Ishikawa (cell line): ENCODE data around the gene UNC119.

Experiments used
- CEBPB ChIP-seq: IDR thresholded peaks from 2 replicates; pipeline ENCODE4 v1.6.1; 2012
- CREB1 ChIP-seq: IDR thresholded peaks from 2 replicates; pipeline ENCODE4 v1.6.1; 2012; ENCODE audit warnings: low read depth
- EGR1 ChIP-seq: IDR thresholded peaks from 2 replicates; pipeline ENCODE4 v1.6.1; 2012
- EP300 ChIP-seq: IDR thresholded peaks from 2 replicates; pipeline ENCODE4 v1.6.1; 2012; ENCODE audit warnings: borderline replicate concordance
- FOXM1 ChIP-seq: IDR thresholded peaks from 2 replicates; pipeline ENCODE4 v1.6.1; 2012; ENCODE audit warnings: low read depth, borderline replicate concordance
- NFIC ChIP-seq: IDR thresholded peaks from 2 replicates; pipeline ENCODE4 v1.6.1; 2012
- RAD21 ChIP-seq: IDR thresholded peaks from 2 replicates; pipeline ENCODE4 v1.6.1; 2012; ENCODE audit warnings: low read depth
- TAF1 ChIP-seq: IDR thresholded peaks from 2 replicates; pipeline ENCODE4 v1.6.1; 2012; ENCODE audit warnings: low read depth, mild to moderate bottlenecking
- TCF12 ChIP-seq: IDR thresholded peaks from 2 replicates; pipeline ENCODE4 v1.6.1; 2012; ENCODE audit warnings: low read depth
- TEAD4 ChIP-seq: IDR thresholded peaks from 2 replicates; pipeline ENCODE4 v1.6.1; 2012
- YY1 ChIP-seq: IDR thresholded peaks from 2 replicates; pipeline ENCODE4 v1.6.1; 2012; ENCODE audit warnings: low read depth
- ZBTB7A ChIP-seq: IDR thresholded peaks from 2 replicates; pipeline ENCODE4 v1.6.1; 2012; ENCODE audit warnings: low read depth
- TF ChIP-seq, protein P1 (sequence below): IDR thresholded peaks from 2 replicates; pipeline ENCODE4 v1.6.1; 2012
- TF ChIP-seq, protein P2 (sequence below): IDR thresholded peaks from 2 replicates; pipeline ENCODE4 v1.6.1; 2012; ENCODE audit warnings: low read depth, mild to moderate bottlenecking
- TF ChIP-seq, protein P3 (sequence below): IDR thresholded peaks from 2 replicates; pipeline ENCODE4 v1.6.1; 2012

UNC119 gene

DNA sequence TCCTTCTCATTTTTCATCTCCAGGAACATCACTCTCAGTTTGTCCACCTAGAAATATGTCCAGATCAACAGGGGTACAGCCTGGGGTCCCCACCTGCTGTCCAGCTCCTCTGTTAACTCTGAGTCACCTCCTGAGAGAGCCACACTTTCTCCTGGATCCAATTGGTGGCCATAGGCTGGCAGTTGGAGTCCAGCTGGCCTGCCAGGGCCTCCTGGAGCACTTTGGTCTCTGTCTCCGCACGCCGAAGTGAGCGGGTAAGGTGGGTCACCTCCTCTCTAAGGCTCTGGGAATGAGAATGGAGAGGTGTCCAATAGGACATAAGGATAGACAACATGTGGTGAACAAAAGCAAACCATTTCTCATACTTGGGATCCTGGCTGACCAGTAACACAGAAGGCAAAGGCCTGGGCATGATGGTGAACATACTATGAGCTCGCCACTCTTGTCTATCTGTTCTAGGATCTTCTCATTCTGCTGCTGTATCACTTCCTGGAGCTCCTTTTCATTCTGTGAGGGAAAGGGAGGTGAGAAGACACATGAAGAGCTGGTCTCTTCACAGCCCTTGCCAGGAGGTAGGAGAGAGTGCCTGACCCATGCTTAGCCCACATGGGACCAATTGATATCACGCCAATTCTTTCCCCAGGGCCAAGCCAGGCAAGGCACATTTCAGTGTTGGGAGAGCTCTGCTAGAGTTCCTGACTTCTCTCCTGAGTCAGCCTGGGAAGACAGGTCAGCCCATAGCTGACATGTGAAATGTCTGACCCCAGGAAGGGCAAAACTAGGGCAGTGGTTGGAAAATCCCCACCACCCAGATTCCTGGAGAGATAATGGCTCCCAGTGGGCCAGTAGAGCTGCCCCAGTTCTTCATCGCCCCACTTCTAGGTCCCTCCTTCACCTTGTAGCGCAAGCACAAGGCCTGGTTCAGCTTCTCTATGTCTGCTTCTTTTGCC lies 26.1 kb upstream of the UNC119 start:
- TF ChIP-seq, protein P1, sequence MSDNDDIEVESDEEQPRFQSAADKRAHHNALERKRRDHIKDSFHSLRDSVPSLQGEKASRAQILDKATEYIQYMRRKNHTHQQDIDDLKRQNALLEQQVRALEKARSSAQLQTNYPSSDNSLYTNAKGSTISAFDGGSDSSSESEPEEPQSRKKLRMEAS, result no peak
- TF ChIP-seq RAD21 (no peak), FOXM1 (no peak), EP300 (no peak), NFIC (no peak), YY1 (no peak)
- TF ChIP-seq, protein P2, sequence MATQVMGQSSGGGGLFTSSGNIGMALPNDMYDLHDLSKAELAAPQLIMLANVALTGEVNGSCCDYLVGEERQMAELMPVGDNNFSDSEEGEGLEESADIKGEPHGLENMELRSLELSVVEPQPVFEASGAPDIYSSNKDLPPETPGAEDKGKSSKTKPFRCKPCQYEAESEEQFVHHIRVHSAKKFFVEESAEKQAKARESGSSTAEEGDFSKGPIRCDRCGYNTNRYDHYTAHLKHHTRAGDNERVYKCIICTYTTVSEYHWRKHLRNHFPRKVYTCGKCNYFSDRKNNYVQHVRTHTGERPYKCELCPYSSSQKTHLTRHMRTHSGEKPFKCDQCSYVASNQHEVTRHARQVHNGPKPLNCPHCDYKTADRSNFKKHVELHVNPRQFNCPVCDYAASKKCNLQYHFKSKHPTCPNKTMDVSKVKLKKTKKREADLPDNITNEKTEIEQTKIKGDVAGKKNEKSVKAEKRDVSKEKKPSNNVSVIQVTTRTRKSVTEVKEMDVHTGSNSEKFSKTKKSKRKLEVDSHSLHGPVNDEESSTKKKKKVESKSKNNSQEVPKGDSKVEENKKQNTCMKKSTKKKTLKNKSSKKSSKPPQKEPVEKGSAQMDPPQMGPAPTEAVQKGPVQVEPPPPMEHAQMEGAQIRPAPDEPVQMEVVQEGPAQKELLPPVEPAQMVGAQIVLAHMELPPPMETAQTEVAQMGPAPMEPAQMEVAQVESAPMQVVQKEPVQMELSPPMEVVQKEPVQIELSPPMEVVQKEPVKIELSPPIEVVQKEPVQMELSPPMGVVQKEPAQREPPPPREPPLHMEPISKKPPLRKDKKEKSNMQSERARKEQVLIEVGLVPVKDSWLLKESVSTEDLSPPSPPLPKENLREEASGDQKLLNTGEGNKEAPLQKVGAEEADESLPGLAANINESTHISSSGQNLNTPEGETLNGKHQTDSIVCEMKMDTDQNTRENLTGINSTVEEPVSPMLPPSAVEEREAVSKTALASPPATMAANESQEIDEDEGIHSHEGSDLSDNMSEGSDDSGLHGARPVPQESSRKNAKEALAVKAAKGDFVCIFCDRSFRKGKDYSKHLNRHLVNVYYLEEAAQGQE, result no peak

DNA sequence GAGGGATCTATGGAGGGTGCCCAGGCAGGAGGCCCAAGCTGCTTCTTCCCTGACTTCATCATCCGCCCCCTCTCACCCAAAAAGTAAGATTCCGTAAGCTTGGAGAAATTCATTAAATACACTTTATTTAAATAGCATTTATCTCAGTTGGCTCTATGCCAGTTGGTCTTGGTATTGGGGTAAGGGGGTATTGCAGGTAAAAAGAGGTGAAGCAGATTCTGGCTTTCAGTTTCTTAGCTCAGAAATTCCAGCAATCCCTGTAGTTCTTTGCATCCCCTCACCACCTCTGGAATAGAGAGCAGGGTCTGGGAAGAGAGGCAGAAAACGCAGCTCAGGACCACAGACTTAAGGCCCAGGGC lies 25.0 kb upstream of the UNC119 start:
- TF ChIP-seq, protein P3, sequence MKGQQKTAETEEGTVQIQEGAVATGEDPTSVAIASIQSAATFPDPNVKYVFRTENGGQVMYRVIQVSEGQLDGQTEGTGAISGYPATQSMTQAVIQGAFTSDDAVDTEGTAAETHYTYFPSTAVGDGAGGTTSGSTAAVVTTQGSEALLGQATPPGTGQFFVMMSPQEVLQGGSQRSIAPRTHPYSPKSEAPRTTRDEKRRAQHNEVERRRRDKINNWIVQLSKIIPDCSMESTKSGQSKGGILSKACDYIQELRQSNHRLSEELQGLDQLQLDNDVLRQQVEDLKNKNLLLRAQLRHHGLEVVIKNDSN, result no peak
- TF ChIP-seq YY1 (no peak), NFIC (peak; percentile 80), TEAD4 (no peak)

DNA sequence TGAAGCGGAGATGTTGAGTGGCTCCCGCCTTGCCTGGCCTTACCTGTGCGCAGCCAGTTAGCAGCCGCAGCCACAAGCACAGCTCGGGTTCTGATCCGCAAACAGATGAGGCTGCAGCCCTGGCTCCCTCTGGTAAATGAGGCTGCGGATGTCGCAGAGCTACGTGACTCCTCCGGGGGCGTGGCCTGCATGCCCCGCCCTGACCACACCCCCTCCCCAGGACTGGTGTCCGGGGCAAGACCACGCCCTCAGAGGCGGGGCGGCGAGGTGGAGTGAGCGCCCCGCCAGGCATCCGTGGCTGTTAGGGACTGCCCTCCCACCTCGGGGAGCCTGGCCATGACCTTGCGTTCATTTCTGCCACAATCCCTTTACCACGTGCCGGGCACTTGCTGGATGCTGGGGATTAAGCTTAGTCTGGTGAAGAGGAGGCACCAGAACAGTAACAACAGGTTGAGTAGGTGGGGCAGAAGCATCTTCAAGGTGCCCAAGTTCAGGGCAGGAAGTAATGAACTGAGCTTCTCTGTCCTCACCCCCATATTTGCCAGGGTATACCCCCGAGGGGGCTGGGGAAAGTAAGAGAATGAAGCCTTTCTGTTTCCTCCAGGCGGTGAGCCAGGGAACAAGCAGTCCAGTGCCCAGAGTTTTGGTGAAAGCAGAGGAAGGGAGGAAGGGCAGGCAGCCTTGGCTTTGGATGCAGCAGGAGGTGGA lies 24.5 kb upstream of the UNC119 start, which contains the start of gene ALDOC:
Gene ALDOC, minus strand, starts transcription at position 138 of the 708 bp plus-strand sequence. CDS start 1,363 bp downstream, outside the sequence.
- TF ChIP-seq, protein P1, result peak; percentile 84
- 0 out of 2 replicates have a peak, but pooled peaks have one; percentile 13 for TF ChIP-seq TAF1
- TF ChIP-seq ZBTB7A, result no peak
- TF ChIP-seq, protein P3, result peak; percentile 65

DNA sequence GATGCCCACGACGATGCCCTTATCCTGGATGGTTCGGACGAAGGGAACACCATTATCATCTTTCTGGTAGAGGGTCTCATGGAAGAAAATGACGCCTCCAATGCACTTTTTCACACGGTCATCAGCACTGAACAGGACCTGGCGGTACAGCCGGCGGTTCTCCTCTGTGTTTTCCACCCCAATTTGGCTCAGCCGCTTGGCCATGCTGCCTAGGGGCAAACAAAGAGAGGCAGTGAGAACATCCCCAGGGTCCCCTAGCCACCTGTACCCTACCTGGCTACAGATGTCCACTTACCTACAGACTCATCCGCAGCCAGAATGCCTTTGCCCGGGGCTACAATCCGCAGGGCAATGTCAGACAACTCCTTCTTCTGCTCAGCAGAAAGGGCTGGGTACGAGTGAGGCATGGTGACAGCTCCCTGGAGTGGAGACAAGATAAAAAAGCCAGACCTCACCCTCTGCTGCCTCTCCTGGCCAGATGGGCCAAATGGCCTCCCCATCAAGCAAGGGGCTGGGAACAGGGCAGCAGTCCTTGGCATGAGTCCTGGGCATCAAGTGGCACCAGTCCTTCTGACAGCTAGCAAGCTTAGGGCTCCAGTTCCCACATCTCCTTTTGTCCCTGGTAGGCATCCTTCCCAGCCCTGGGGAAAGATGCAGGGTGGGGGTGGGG lies 22.8 kb upstream of the UNC119 start:
- no peak for TF ChIP-seq TEAD4
- no peak for TF ChIP-seq FOXM1
- TF ChIP-seq CEBPB, result no peak
- no peak for TF ChIP-seq RAD21
- TF ChIP-seq CREB1, result no peak
- TF ChIP-seq ZBTB7A, result no peak
- no peak for TF ChIP-seq NFIC
- TF ChIP-seq TCF12, result no peak
- no peak for TF ChIP-seq EGR1
- no peak for TF ChIP-seq YY1
- TF ChIP-seq, protein P3, result no peak
- no peak for TF ChIP-seq EP300
- TF ChIP-seq TAF1, result no peak
- TF ChIP-seq, protein P2, result no peak
- TF ChIP-seq, protein P1, result no peak

DNA sequence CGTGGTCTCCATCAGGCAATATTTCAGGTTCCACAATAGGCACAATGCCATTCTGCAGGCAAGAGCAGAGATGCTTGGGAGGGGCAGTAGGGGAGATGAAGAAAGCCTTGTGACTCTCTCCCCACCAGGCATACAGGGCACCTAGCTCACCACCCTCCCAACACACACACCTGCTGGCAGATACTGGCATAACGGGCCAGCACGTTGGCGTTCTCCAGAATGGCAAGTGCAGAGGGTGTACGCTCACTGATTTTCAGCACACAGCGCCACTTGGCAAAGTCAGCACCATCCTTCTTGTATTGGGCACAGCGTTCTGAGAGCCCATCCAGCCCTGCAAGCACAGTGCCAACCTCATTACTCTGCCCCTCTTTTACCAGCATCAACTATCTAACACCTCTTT lies 22.1 kb upstream of the UNC119 start:
- TF ChIP-seq EGR1 (no peak), RAD21 (no peak)
- TF ChIP-seq, protein P1, result no peak
